Measurements from ENCODE around the gene CCDC57.

Gene CCDC57

DNA sequence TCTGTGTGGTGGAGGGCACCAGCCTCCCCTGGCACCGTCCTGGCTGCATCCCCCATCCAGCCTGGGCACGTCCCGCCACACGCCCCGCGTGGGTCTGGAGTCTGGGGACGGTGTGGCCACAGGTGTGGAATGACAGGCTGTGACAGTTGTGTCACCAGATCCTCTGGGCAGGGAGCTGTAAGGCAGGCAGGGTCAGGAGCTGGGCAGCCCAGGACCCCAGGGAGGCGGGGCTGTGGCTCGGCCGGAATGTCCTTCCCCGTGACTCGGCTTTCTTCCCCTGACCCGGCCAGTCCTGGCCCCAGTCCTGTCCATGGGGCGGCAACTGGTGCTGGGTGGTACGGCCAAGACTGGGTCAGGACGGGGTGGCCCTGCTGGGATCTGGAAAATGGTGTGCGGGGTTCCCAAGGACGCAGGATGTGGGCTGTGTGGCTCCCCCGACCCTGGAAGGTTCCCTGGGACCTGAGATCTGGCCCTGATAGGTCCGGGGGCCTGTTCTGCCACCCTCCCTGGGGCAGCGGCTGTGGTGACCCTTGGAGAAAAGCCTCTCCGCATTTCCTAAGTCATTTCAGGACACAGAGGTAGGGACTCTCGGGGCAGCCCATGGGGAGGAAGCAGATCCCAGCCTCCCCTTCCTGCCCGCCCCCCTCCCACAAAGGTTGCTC lies 12.9 kb upstream of the CCDC57 start:
- TF ChIP-seq, protein P1, sequence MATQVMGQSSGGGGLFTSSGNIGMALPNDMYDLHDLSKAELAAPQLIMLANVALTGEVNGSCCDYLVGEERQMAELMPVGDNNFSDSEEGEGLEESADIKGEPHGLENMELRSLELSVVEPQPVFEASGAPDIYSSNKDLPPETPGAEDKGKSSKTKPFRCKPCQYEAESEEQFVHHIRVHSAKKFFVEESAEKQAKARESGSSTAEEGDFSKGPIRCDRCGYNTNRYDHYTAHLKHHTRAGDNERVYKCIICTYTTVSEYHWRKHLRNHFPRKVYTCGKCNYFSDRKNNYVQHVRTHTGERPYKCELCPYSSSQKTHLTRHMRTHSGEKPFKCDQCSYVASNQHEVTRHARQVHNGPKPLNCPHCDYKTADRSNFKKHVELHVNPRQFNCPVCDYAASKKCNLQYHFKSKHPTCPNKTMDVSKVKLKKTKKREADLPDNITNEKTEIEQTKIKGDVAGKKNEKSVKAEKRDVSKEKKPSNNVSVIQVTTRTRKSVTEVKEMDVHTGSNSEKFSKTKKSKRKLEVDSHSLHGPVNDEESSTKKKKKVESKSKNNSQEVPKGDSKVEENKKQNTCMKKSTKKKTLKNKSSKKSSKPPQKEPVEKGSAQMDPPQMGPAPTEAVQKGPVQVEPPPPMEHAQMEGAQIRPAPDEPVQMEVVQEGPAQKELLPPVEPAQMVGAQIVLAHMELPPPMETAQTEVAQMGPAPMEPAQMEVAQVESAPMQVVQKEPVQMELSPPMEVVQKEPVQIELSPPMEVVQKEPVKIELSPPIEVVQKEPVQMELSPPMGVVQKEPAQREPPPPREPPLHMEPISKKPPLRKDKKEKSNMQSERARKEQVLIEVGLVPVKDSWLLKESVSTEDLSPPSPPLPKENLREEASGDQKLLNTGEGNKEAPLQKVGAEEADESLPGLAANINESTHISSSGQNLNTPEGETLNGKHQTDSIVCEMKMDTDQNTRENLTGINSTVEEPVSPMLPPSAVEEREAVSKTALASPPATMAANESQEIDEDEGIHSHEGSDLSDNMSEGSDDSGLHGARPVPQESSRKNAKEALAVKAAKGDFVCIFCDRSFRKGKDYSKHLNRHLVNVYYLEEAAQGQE (IDR thresholded peaks at IDR 0.05; ENCODE audit: insufficient read depth in 1 of 2, low read depth in 2 of 2, low read length in 2 of 2): no peak
- TF ChIP-seq POLR2AphosphoS5 (IDR thresholded peaks at IDR 0.05; ENCODE audit: low read depth, low read length) (no peak), SIN3A (IDR thresholded peaks at IDR 0.05; ENCODE audit: borderline replicate concordance, insufficient read depth, low read length) (no peak), TAF1 (IDR thresholded peaks at IDR 0.05; ENCODE audit: borderline replicate concordance, insufficient read depth, low read length) (no peak), FOXP2 (optimal IDR thresholded peaks at IDR 0.05; ENCODE audit: borderline replicate concordance, extremely low read depth, extremely low read length, insufficient read depth) (no peak)

DNA sequence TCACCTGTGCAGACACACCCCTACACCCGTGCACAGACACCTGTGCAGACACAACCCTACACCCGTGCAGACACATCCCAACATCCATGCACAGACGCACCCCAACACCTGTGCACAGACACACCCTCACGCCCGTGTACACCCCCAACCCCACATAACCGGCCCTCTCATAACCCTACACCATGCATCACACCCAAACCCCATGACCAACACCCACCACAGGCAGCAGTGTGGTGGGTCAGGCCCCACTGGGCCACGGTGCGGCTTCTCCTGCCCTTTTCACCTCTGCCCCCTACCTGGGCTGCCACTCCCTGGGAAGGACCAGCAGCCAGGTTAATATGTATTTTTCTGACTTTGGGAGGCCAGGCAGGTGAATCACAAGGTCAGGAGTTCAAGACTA lies 12.0 kb upstream of the CCDC57 start:
- TF ChIP-seq, protein P1 (IDR thresholded peaks at IDR 0.05; ENCODE audit: insufficient read depth in 1 of 2, low read depth in 2 of 2, low read length in 2 of 2): no peak
- TF ChIP-seq TAF1 (IDR thresholded peaks at IDR 0.05; ENCODE audit: borderline replicate concordance, insufficient read depth, low read length): no peak
- TF ChIP-seq SIN3A (IDR thresholded peaks at IDR 0.05; ENCODE audit: borderline replicate concordance, insufficient read depth, low read length): no peak
- TF ChIP-seq POLR2AphosphoS5 (IDR thresholded peaks at IDR 0.05; ENCODE audit: low read depth, low read length): no peak
- no peak for TF ChIP-seq FOXP2 (optimal IDR thresholded peaks at IDR 0.05; ENCODE audit: borderline replicate concordance, extremely low read depth, extremely low read length, insufficient read depth)

DNA sequence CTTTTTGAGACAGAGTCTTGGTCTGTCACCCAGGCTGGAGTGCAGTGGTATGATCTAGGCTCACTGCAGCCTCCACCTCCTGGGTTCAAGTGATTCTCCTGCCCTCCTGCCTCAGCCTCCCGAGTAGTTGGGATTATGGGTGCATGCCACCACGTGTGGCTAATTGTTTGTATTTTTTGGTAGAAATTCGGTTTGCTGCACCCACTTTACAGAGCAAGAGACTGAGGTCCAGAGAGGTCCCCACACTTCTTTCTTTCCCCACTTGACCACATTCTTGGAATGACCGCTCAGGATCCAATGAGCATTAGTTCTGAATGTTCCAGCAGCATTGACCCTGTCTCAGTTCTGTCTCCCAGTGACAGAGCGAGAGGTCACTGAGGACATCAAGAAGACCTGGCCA lies 10.9 kb upstream of the CCDC57 start:
- no peak for TF ChIP-seq SIN3A (IDR thresholded peaks at IDR 0.05; ENCODE audit: borderline replicate concordance, insufficient read depth, low read length)
- no peak for TF ChIP-seq TAF1 (IDR thresholded peaks at IDR 0.05; ENCODE audit: borderline replicate concordance, insufficient read depth, low read length)
- TF ChIP-seq, protein P1 (IDR thresholded peaks at IDR 0.05; ENCODE audit: insufficient read depth in 1 of 2, low read depth in 2 of 2, low read length in 2 of 2): no peak
- TF ChIP-seq POLR2AphosphoS5 (IDR thresholded peaks at IDR 0.05; ENCODE audit: low read depth, low read length): no peak
- TF ChIP-seq FOXP2 (optimal IDR thresholded peaks at IDR 0.05; ENCODE audit: borderline replicate concordance, extremely low read depth, extremely low read length, insufficient read depth): no peak

DNA sequence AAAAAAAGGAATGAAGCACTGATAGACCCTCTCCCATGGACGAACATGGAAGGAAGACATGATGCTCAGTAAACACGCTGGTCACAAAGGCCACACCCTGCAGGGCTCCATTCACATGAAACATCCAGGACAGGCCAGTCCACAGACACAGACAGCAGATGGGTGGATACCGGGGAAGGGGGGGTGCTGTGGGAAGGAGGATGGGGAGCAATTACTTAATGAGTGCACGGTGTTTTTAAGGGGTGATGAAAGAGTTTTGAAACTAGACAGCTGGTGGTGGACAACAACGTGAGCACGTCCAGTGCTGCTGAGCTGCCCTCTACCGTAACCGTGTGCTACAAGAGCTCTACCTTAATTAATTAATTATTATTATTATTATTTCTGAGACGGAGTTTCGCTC lies 10.2 kb upstream of the CCDC57 start:
- no peak for TF ChIP-seq POLR2AphosphoS5 (IDR thresholded peaks at IDR 0.05; ENCODE audit: low read depth, low read length)
- TF ChIP-seq, protein P1 (IDR thresholded peaks at IDR 0.05; ENCODE audit: insufficient read depth in 1 of 2, low read depth in 2 of 2, low read length in 2 of 2): no peak
- no peak for TF ChIP-seq TAF1 (IDR thresholded peaks at IDR 0.05; ENCODE audit: borderline replicate concordance, insufficient read depth, low read length)
- TF ChIP-seq SIN3A (IDR thresholded peaks at IDR 0.05; ENCODE audit: borderline replicate concordance, insufficient read depth, low read length): no peak
- no peak for TF ChIP-seq FOXP2 (optimal IDR thresholded peaks at IDR 0.05; ENCODE audit: borderline replicate concordance, extremely low read depth, extremely low read length, insufficient read depth)

All from PFSK-1 (cell line).